NT2/D1 (cell line): ENCODE results near the gene GARIN5A.
"Not testable (repeated sequence)": the region's sequence is repeated elsewhere in the genome, so short reads cannot be mapped to it uniquely, and the experiment has no call there.

Source experiments
- DNase-seq: peaks from one replicate; pipeline ENCODE4 v3.0.0-alpha.2; 2011; ENCODE audit warnings: low read depth, low spot score
- H3K27me3 ChIP-seq: 2 replicates; pipeline ENCODE4 v1.6.0; 2011; ENCODE audit warnings: mild to moderate bottlenecking; ENCODE audit not compliant: insufficient read length, insufficient read depth
- H3K36me3 ChIP-seq: 2 replicates; pipeline ENCODE4 v1.6.1; 2011; ENCODE audit warnings: mild to moderate bottlenecking, low read length, mixed read lengths; ENCODE audit not compliant: insufficient read depth, insufficient read length
- H3K4me1 ChIP-seq: 2 replicates; pipeline ENCODE4 v1.5.1; 2011; ENCODE audit not compliant: insufficient read depth, insufficient read length
- H3K4me3 ChIP-seq: 2 replicates; pipeline ENCODE4 v1.5.1; 2011; ENCODE audit warnings: low read depth; ENCODE audit not compliant: insufficient read length
- H3K9ac ChIP-seq: 2 replicates; pipeline ENCODE4 v1.6.0; 2011; ENCODE audit warnings: low read depth; ENCODE audit not compliant: insufficient read length
- H3K9me3 ChIP-seq: 2 replicates; pipeline ENCODE4 v1.5.1; 2011; ENCODE audit warnings: mild to moderate bottlenecking, low read length; ENCODE audit not compliant: insufficient read depth
- SUZ12 ChIP-seq: IDR thresholded peaks from 2 replicates; pipeline ENCODE4 v1.6.1; 2011; ENCODE audit not compliant: insufficient read length, insufficient read depth; ENCODE audit errors: extremely low read depth
- YY1 ChIP-seq: IDR thresholded peaks from 2 replicates; pipeline ENCODE4 v1.6.1; 2011; ENCODE audit not compliant: insufficient read length, insufficient read depth
- ZNF274 ChIP-seq: IDR thresholded peaks from 2 replicates; pipeline ENCODE4 v1.6.1; 2011; ENCODE audit warnings: mild to moderate bottlenecking, low read depth, low read length

Gene GARIN5A

DNA sequence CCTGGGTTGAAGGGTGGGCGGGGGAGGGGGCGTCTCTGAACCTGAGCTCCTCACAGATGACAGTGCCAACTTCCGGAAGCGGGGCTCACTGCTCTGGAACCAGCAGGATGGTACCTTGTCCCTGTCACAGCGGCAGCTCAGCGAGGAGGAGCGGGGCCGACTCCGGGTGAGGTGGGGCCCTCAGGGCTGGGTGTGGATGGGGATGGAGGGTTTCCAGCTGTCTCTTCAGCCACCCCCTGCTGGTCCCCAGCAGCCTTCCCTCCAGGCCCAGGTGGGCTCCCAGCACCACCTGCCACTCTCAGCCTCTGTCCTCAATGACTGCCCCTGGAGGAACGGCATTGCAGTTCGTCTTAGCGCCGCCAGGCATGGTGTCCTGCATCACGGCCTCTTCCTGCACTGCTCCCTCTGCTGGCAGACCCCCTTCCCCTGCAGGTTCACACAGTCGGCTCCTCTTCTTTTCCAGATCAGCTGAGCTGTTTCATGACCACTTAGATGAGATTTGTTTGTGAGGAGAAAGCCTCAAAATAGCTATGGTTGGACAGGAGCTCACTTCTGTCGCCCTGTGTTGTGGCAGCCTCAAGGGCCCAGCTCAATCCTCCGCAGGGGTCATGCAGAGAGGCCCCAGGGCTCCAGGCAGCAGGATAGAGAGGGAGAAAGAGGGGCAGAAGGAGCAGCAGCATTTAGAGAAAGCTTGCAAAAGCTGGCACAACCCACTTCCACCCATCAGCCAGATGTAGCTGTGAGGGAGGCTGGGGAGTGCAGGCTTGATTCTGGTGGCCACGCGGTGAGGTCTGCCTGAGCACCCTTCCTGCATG is 2.5 kb upstream of the GARIN5A start:
- Histone ChIP-seq H3K36me3 (no peaks in the 10 kb centered on the region), H3K9ac (no peak overlapping the region), H3K27me3 (no peaks in the 10 kb centered on the region), H3K9me3 (peaks cover 14% of the 10 kb centered on the region; the same call in 1 of the 2 replicates), H3K4me1 (peaks cover 9% of the 10 kb centered on the region), H3K4me3 (no peak overlapping the region)
- TF ChIP-seq SUZ12 (no peak), ZNF274 (no peak)
- peak; percentile 40 for DNase-seq

DNA sequence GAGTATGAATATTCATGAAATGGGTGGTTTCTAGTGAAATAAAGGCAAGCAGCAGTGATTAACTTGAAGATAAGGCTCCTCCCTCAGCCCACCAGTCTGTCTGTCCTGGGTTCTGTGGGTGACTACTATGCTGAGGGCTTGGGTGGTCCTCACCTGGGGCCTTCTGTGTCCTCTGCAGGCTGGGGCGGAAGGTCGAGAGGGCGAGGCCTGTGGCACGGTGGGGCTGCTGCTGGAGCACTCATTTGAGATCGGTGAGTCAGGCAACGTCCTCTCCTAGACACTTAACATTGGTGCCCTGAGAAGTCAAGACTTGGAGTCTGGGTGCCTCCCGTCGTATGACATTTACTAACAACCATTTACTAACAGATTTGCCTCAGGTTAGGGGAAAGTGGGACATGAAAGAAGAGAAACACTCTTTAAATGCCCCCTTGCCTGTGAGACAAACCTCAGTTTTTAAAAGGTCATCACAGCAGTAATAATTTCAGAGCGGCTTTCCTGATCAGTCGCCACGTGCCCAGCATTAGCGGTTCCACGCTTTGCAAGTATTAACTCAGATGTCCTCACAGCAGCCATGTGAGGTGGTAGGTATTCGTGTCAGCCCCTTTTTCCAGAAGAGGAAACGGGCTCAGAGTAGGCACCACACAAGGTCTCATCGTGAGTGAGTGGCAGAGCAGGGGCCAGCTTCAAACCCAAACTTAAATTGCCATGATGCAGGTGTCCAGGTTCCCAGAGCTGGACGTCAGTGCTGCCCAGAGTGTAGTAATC is 1.3 kb upstream of the GARIN5A start:
- no peaks in the 10 kb centered on the region for H3K36me3 ChIP-seq
- peaks cover 7% of the 10 kb centered on the region for H3K4me1 ChIP-seq
- peaks cover 14% of the 10 kb centered on the region; the same call in 1 of the 2 replicates for H3K9me3 ChIP-seq
- H3K4me3 ChIP-seq: no peak overlapping the region
- TF ChIP-seq ZNF274: no peak
- TF ChIP-seq YY1: no peak
- TF ChIP-seq SUZ12: no peak
- H3K27me3 ChIP-seq: no peaks in the 10 kb centered on the region
- DNase-seq: no peak
- no peak overlapping the region for H3K9ac ChIP-seq

DNA sequence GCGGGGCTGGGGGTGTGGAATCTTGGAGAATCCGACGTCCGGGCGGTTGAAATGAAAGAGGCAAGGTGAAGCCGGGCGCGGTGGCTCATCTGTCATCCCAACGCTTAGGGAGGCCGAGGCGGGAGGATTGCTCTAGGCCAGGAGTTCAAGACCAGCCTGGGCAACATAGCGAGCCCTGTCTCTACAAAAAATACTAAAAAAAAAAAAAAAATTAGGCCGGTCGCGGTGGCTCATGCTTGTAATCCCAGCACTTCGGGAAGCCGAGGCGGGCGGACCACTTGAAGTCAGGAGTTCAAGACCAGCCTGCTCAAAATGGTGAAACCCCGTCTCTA is 225 bp upstream of the GARIN5A start:
- no peak overlapping the region for H3K4me3 ChIP-seq
- DNase-seq: no peak
- H3K4me1 ChIP-seq: peaks cover 7% of the 10 kb centered on the region
- H3K36me3 ChIP-seq: no peaks in the 10 kb centered on the region
- peaks cover 14% of the 10 kb centered on the region; the same call in 1 of the 2 replicates for H3K9me3 ChIP-seq
- TF ChIP-seq ZNF274: no peak
- TF ChIP-seq YY1: no peak
- TF ChIP-seq SUZ12: no peak
- H3K27me3 ChIP-seq: no peaks in the 10 kb centered on the region
- no peak overlapping the region for H3K9ac ChIP-seq

DNA sequence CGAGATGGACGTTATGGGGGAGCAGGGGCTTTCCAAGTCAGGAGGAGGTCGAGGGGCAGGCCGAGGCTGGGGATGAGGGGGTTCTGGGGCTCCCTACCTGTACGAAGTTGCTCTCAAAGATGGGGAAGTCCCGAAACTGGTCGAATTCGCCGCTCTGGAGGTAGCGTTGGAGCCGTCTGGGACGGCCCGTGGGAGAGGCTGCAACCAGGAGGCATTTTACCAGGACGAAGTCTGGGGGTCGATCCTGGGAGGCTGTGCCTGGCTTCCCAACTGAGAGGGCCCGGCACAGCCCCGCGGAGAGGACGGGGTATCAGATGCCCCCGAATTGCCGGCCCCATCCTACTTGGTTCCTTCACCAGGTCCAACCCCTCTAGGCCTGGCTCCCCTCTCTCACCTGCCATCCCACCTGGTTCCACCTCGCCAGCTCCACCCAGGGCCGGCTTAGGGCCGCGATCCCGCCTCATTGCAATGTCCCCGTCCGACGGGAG is 868 bp downstream of the GARIN5A start:
- no peaks in the 10 kb centered on the region for H3K4me1 ChIP-seq
- no peak for DNase-seq
- H3K27me3 ChIP-seq: no peaks in the 10 kb centered on the region
- TF ChIP-seq YY1 (no peak), SUZ12 (no peak), ZNF274 (no peak)
- H3K4me3 ChIP-seq: no peak overlapping the region
- no peaks in the 10 kb centered on the region for H3K36me3 ChIP-seq
- no peak overlapping the region for H3K9ac ChIP-seq
- H3K9me3 ChIP-seq: peaks cover 14% of the 10 kb centered on the region; the same call in 1 of the 2 replicates

DNA sequence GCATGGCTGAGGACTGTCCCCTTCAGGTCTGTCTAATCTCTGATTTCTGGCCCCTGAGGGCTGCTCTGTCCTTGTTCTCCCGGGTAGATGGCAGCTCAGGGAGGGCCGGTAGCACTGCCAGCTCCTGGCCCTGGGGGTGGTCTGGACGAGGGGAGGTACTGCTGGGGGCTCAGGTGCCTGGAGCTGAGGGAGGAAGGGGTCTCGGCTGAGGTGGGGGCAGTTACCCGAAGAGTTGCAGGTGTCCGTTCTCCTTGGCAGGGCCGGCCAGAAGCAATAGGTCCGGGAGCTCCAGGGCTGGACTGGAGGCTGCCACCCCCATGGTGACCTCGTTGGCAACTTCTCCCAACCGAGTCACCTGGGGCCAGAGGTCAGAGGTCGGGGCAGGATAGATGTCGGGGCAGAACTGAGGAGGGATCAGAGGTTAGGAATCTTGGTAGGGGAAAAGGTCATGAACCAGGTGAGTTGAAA is 1.5 kb downstream of the GARIN5A start:
- Histone ChIP-seq H3K9me3 (peaks cover 14% of the 10 kb centered on the region; the same call in 1 of the 2 replicates), H3K36me3 (no peaks in the 10 kb centered on the region), H3K27me3 (no peaks in the 10 kb centered on the region), H3K4me3 (no peak overlapping the region), H3K9ac (no peak overlapping the region), H3K4me1 (no peaks in the 10 kb centered on the region)
- TF ChIP-seq ZNF274 (no peak), YY1 (no peak), SUZ12 (no peak)
- DNase-seq: no peak

DNA sequence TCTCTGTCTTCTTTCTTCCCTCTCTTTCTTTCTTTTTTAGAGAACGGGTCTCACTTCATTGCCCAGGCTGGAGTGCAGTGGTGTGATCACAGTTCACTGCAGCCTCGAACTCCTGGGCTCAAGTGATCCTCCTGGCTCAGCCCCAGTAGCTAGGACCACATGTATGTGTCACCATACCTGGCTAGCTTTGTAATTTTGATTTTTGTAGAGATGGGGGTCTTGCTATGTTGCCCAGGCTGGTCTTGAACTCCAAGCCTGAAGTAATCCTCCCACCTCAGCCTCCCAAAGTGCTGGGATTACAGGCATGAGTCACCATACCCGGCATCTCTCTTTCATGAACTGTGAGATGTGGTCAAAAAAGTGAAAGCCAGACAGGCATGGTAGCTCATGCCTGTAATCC is 3.3 kb downstream of the GARIN5A start:
- not testable (repeated sequence) for H3K4me1 ChIP-seq, H3K27me3 ChIP-seq, DNase-seq, H3K9me3 ChIP-seq, H3K9ac ChIP-seq, H3K4me3 ChIP-seq, H3K36me3 ChIP-seq

DNA sequence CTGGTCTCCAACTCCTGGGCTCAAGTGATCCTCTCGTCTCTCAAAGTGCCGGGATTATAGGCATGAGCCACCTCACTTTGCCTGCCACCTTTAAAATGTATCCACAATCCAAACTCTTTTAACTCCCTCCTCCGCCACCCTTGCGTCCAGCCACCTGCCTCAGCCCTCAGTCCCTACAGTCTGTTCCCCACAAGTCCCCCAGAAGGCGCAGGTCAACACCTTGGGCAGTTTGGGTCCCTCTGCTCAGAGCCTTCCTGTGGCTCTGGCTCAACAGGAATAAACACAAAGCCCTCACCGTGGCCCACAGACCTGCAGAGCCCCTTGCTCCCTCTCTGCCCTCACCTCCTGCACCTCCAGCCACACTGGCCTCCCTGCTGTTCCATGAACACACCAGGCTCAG is 7.8 kb downstream of the GARIN5A start:
- Histone ChIP-seq H3K36me3 (no peaks in the 10 kb centered on the region), H3K4me1 (no peaks in the 10 kb centered on the region), H3K27me3 (no peaks in the 10 kb centered on the region), H3K4me3 (no peak overlapping the region), H3K9me3 (no peaks in the 10 kb centered on the region), H3K9ac (no peak overlapping the region)
- DNase-seq: no peak
- no peak for TF ChIP-seq YY1
- TF ChIP-seq ZNF274: no peak
- no peak for TF ChIP-seq SUZ12

DNA sequence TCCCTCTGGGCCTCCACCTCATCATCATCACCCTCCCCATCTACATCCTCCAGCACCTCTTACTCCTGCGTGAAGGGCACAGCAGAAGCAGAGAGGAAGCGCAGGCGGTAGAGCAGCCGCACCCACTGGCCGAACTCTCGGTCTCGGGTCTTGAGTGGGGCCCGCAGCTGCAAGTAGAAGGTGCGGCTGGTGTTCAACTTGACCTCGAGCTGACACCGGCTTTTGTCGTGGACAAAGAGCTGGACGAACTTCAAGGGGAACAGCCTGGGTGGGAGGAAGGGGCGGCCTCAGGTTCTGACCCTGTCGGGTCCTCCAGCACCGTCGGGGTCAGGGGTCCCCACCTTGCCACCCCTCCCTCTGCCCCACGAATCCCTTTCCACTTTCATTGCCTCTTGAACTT is 9.1 kb downstream of the GARIN5A start:
- Histone ChIP-seq H3K36me3 (no peaks in the 10 kb centered on the region), H3K9me3 (no peaks in the 10 kb centered on the region), H3K4me1 (no peaks in the 10 kb centered on the region), H3K9ac (no peak overlapping the region), H3K4me3 (no peak overlapping the region), H3K27me3 (no peaks in the 10 kb centered on the region)
- no peak for DNase-seq
- TF ChIP-seq SUZ12: no peak
- no peak for TF ChIP-seq YY1
- no peak for TF ChIP-seq ZNF274
